H9 (cell line): ENCODE data around the gene DKK3. TPM values are rescaled to one million over a fixed set of nuclear protein-coding genes. Genes with fewer than 3 reads are reported as not detected.

ENCODE experiments used
- DNase-seq: peaks from one replicate; pipeline ENCODE4 v3.0.0-alpha.2; 2017
- H2AFZ ChIP-seq: one replicate; pipeline ENCODE4 v1.6.1; 2013; ENCODE audit warnings: mild to moderate bottlenecking, low read length, control low read depth, moderate library complexity
- H2AK5ac ChIP-seq: 2 replicates; pipeline ENCODE4 v1.6.1; 2013; ENCODE audit warnings: low read length, control low read depth, mixed read lengths; ENCODE audit not compliant: insufficient read length
- H2BK120ac ChIP-seq: one replicate; pipeline ENCODE4 v1.6.1; 2013; ENCODE audit warnings: low read depth, mild to moderate bottlenecking, low read length, control low read depth, inconsistent platforms; ENCODE audit not compliant: poor library complexity, severe bottlenecking
- H2BK12ac ChIP-seq: 2 replicates; pipeline ENCODE4 v1.6.1; 2013; ENCODE audit warnings: low read length, control low read depth, mixed read lengths, low read depth; ENCODE audit not compliant: insufficient read length
- H2BK15ac ChIP-seq: 2 replicates; pipeline ENCODE4 v1.6.1; 2013; ENCODE audit warnings: low read depth, low read length, control low read depth
- H2BK20ac ChIP-seq: one replicate; pipeline ENCODE4 v1.6.1; 2013; ENCODE audit warnings: low read depth, mild to moderate bottlenecking, low read length, control low read depth, inconsistent platforms; ENCODE audit not compliant: poor library complexity, severe bottlenecking
- H2BK5ac ChIP-seq: 2 replicates; pipeline ENCODE4 v1.6.1; 2013; ENCODE audit warnings: low read length, control low read depth, mixed read lengths; ENCODE audit not compliant: insufficient read length
- H3K14ac ChIP-seq: 2 replicates; pipeline ENCODE4 v1.6.1; 2013; ENCODE audit warnings: low read length, control low read depth; ENCODE audit not compliant: insufficient read depth
- H3K18ac ChIP-seq: 2 replicates; pipeline ENCODE4 v1.6.1; 2013; ENCODE audit warnings: low read depth, mild to moderate bottlenecking, mixed read lengths, low read length, control low read depth; ENCODE audit not compliant: insufficient read length
- H3K23ac ChIP-seq: 2 replicates; pipeline ENCODE4 v1.6.1; 2013; ENCODE audit warnings: low read length, control low read depth, mixed read lengths, low read depth; ENCODE audit not compliant: insufficient read length
- H3K23me2 ChIP-seq: 2 replicates; pipeline ENCODE4 v1.6.1; 2013; ENCODE audit warnings: low read depth, mild to moderate bottlenecking, mixed read lengths, low read length, control low read depth; ENCODE audit not compliant: insufficient read length, poor library complexity, severe bottlenecking
- H3K27ac ChIP-seq: 2 replicates; pipeline ENCODE4 v1.5.1; 2013; ENCODE audit warnings: low read length, control low read depth, mixed read lengths, low read depth; ENCODE audit not compliant: insufficient read length
- H3K27me3 ChIP-seq: 2 replicates; pipeline ENCODE4 v1.6.1; 2013; ENCODE audit warnings: low read length, control low read depth, inconsistent platforms; ENCODE audit not compliant: insufficient read depth
- H3K4ac ChIP-seq: 2 replicates; pipeline ENCODE4 v1.6.1; 2013; ENCODE audit warnings: low read depth, mild to moderate bottlenecking, control low read depth, inconsistent platforms, low read length, moderate library complexity
- H3K4me1 ChIP-seq: 2 replicates; pipeline ENCODE4 v1.6.1; 2013; ENCODE audit warnings: low read length, control low read depth, inconsistent platforms; ENCODE audit not compliant: insufficient read depth
- H3K4me2 ChIP-seq: 2 replicates; pipeline ENCODE4 v1.6.1; 2013; ENCODE audit warnings: low read length, control low read depth, mixed read lengths; ENCODE audit not compliant: insufficient read length, insufficient read depth
- H3K56ac ChIP-seq: 2 replicates; pipeline ENCODE4 v1.6.1; 2013; ENCODE audit warnings: low read depth, mild to moderate bottlenecking, mixed read lengths, low read length, control low read depth; ENCODE audit not compliant: insufficient read length
- H3K79me1 ChIP-seq: 2 replicates; pipeline ENCODE4 v1.6.1; 2013; ENCODE audit warnings: low read depth, mild to moderate bottlenecking, moderate library complexity, low read length, control low read depth, inconsistent platforms; ENCODE audit not compliant: insufficient read depth, poor library complexity, severe bottlenecking
- H3K79me2 ChIP-seq: 2 replicates; pipeline ENCODE4 v1.6.1; 2013; ENCODE audit warnings: low read length, control low read depth, inconsistent platforms; ENCODE audit not compliant: insufficient read depth
- H3K9ac ChIP-seq: 2 replicates; pipeline ENCODE4 v1.6.1; 2013; ENCODE audit warnings: low read length, control low read depth, mixed read lengths; ENCODE audit not compliant: insufficient read length; ENCODE audit errors: extremely low read depth
- H3K9me3 ChIP-seq: one replicate; pipeline ENCODE4 v1.6.1; 2013; ENCODE audit warnings: low read depth, low read length, inconsistent platforms; ENCODE audit not compliant: control insufficient read depth
- H3T11ph ChIP-seq: one replicate; pipeline ENCODE4 v1.6.1; 2013; ENCODE audit warnings: mild to moderate bottlenecking, low read length, control low read depth, inconsistent platforms
- H4K20me1 ChIP-seq: one replicate; pipeline ENCODE4 v1.6.1; 2013; ENCODE audit not compliant: control insufficient read depth, insufficient read length, insufficient read depth
- H4K5ac ChIP-seq: 2 replicates; pipeline ENCODE4 v1.6.1; 2013; ENCODE audit warnings: low read depth, mild to moderate bottlenecking, mixed read lengths, low read length, control low read depth; ENCODE audit not compliant: insufficient read length
- H4K8ac ChIP-seq: replicated peaks from 2 replicates; pipeline ENCODE4 v1.6.1; 2013; ENCODE audit warnings: low read length, control low read depth, mixed read lengths, low read depth; ENCODE audit not compliant: insufficient read length
- H4K91ac ChIP-seq: 2 replicates; pipeline ENCODE4 v1.6.1; 2013; ENCODE audit warnings: low read depth, mild to moderate bottlenecking, moderate library complexity, mixed read lengths, low read length, control low read depth; ENCODE audit not compliant: insufficient read length
- H3K27ac Mint-ChIP-seq, 3 experiments: 2 replicates in 2 of 3; 3 replicates in 1 of 3; pipeline ENCODE4 v1.8.0; 2020 to 2021; ENCODE audit warnings: mixed read lengths in 3 of 3, mild to moderate bottlenecking in 1 of 3, moderate library complexity in 1 of 3
- H3K27me3 Mint-ChIP-seq: 2 replicates; pipeline ENCODE4 v1.8.0; 2021; ENCODE audit warnings: low read depth, mild to moderate bottlenecking, moderate library complexity, mixed read lengths
- H3K36me3 Mint-ChIP-seq, 3 experiments: 2 replicates in 2 of 3; 3 replicates in 1 of 3; pipeline ENCODE4 v1.8.0; 2020 to 2021; ENCODE audit warnings: low read depth in 3 of 3, mixed read lengths in 3 of 3; ENCODE audit not compliant: insufficient read depth in 1 of 3
- H3K4me1 Mint-ChIP-seq, 2 experiments: 2 replicates each; pipeline ENCODE4 v1.8.0; 2020; ENCODE audit warnings: mixed read lengths in 2 of 2
- H3K4me3 Mint-ChIP-seq, 2 experiments: 2 replicates in 1 of 2; 3 replicates in 1 of 2; pipeline ENCODE4 v1.8.0; 2020 to 2021; ENCODE audit warnings: mild to moderate bottlenecking in 2 of 2, mixed read lengths in 2 of 2, moderate library complexity in 1 of 2
- H3K9me3 Mint-ChIP-seq, 2 experiments: 2 replicates in 1 of 2; 3 replicates in 1 of 2; pipeline ENCODE4 v1.8.0; 2020; ENCODE audit warnings: mild to moderate bottlenecking in 2 of 2, mixed read lengths in 2 of 2, moderate library complexity in 1 of 2
- WGBS: extraction: QIAGEN DNeasy Blood & Tissue Kit; methylation state at CpG from one replicate; pipeline ENCODE4 v1.1.7; 2013; ENCODE audit warnings: missing lambda C conversion rate, low lambda C conversion rate, mixed read lengths; ENCODE audit not compliant: insufficient read length; ENCODE audit errors: extremely low coverage; 5-methylcytosine and 5-hydroxymethylcytosine counted together
- total RNA-seq: library from RNA; stranded (reverse); gene quantifications from 2 replicates; pipeline ENCODE4 v1.2.1, GENCODE V29; 2021
- TF ChIP-seq, protein P1 (sequence below): fragments of 200-600 bp; sonication (generic); conservative IDR thresholded peaks from 3 replicates; pipeline ENCODE4 v1.8.0; 2021; ENCODE audit warnings: antibody characterized with exemption, mild to moderate bottlenecking

Gene DKK3
- total RNA-seq, 1 experiment from 2014 or later, result 17.1 TPM

DNA sequence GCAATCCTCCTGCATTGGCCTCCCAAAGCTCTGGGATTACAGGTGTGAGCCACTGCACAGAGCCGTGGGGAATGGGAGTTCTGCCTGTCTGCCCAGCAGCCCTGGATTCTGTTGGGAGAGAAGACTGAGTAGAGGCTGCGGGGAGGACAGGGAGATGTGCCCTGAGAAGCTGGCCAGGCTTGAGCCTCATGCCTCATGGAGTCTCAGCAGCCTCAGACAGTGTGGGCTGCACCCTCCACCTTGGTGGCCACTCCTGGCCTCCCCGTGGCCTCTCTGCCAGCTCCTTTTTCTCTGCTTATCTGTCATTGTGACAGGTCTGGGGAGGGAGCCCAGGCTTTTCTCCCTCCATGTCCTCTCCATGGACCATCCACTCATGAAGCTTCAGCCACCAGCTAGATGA lies 43.2 kb downstream of the DKK3 start:
- H3K4ac ChIP-seq, result no peak overlapping the region
- H2BK15ac ChIP-seq, result no peak overlapping the region
- no peak overlapping the region for H3K14ac ChIP-seq
- TF ChIP-seq, protein P1, sequence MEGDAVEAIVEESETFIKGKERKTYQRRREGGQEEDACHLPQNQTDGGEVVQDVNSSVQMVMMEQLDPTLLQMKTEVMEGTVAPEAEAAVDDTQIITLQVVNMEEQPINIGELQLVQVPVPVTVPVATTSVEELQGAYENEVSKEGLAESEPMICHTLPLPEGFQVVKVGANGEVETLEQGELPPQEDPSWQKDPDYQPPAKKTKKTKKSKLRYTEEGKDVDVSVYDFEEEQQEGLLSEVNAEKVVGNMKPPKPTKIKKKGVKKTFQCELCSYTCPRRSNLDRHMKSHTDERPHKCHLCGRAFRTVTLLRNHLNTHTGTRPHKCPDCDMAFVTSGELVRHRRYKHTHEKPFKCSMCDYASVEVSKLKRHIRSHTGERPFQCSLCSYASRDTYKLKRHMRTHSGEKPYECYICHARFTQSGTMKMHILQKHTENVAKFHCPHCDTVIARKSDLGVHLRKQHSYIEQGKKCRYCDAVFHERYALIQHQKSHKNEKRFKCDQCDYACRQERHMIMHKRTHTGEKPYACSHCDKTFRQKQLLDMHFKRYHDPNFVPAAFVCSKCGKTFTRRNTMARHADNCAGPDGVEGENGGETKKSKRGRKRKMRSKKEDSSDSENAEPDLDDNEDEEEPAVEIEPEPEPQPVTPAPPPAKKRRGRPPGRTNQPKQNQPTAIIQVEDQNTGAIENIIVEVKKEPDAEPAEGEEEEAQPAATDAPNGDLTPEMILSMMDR, result no peak
- no peak overlapping the region for H3K9ac ChIP-seq
- DNase-seq, result no peak
- no peak overlapping the region for H3K27ac ChIP-seq
- H2AFZ ChIP-seq, result no peak overlapping the region
- H3K79me2 ChIP-seq, result no peaks in the 10 kb centered on the region
- H3K4me2 ChIP-seq, result no peak overlapping the region
- no peak overlapping the region for H2BK120ac ChIP-seq
- no peak overlapping the region for H3K4me3 Mint-ChIP-seq
- H3K23ac ChIP-seq, result no peak overlapping the region
- H4K8ac ChIP-seq, result no peak overlapping the region
- H2AK5ac ChIP-seq, result no peak overlapping the region
- H2BK12ac ChIP-seq, result no peak overlapping the region
- H2BK5ac ChIP-seq, result no peak overlapping the region
- no peak overlapping the region for H3K18ac ChIP-seq
- peaks cover 16% of the 10 kb centered on the region in 2 experiments for H3K4me1 Mint-ChIP-seq
- H3K9me3 Mint-ChIP-seq, result no peaks in the 10 kb centered on the region
- H3K79me1 ChIP-seq, result no peaks in the 10 kb centered on the region
- H3K23me2 ChIP-seq, result no peaks in the 10 kb centered on the region
- no peak overlapping the region for H3T11ph ChIP-seq
- H3K4me1 ChIP-seq, result no peaks in the 10 kb centered on the region; the same call in 1 of the 2 replicates
- H3K56ac ChIP-seq, result no peak overlapping the region
- WGBS, result no CpG with 5 or more reads among the region's 3 CpGs
- H4K5ac ChIP-seq, result no peak overlapping the region
- no peak overlapping the region for H4K91ac ChIP-seq
- H4K20me1 ChIP-seq, result no peaks in the 10 kb centered on the region
- no peaks in the 10 kb centered on the region; the same call in 1 of the 2 replicates for H3K27me3 Mint-ChIP-seq
- H3K9me3 ChIP-seq, result no peaks in the 10 kb centered on the region
- H3K27ac Mint-ChIP-seq, result peak overlapping the region in 1 of 3 experiments; percentile 79; a peak in 1 of 7 replicates
- no peak overlapping the region for H2BK20ac ChIP-seq
- H3K36me3 Mint-ChIP-seq, result peaks cover 0 to 12% (median 5%) of the 10 kb centered on the region in 3 experiments; a peak in 3 of 7 replicates
- H3K27me3 ChIP-seq, result no peaks in the 10 kb centered on the region
